Measurements from ENCODE around the gene ATAD3C.
"Not testable (repeated sequence)": the region's sequence is repeated elsewhere in the genome, so short reads cannot be mapped to it uniquely, and the experiment has no call there.

ATAD3C gene

GRCh38 chr1:1489861-1490260 lies 40.4 kb downstream of the ATAD3C start:
- no peak overlapping the region for H3K4me3 ChIP-seq (ENCODE audit: low read depth, low read length)
- no peak for DNase-seq
- TF ChIP-seq, protein P1, sequence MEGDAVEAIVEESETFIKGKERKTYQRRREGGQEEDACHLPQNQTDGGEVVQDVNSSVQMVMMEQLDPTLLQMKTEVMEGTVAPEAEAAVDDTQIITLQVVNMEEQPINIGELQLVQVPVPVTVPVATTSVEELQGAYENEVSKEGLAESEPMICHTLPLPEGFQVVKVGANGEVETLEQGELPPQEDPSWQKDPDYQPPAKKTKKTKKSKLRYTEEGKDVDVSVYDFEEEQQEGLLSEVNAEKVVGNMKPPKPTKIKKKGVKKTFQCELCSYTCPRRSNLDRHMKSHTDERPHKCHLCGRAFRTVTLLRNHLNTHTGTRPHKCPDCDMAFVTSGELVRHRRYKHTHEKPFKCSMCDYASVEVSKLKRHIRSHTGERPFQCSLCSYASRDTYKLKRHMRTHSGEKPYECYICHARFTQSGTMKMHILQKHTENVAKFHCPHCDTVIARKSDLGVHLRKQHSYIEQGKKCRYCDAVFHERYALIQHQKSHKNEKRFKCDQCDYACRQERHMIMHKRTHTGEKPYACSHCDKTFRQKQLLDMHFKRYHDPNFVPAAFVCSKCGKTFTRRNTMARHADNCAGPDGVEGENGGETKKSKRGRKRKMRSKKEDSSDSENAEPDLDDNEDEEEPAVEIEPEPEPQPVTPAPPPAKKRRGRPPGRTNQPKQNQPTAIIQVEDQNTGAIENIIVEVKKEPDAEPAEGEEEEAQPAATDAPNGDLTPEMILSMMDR (IDR thresholded peaks at IDR 0.05; ENCODE audit: low read depth, low read length), result no peak
- peaks cover 55% of the 10 kb centered on the region for H3K36me3 ChIP-seq
- no peak overlapping the region for H3K27ac ChIP-seq
- H3K9me3 ChIP-seq (ENCODE audit: severe bottlenecking), result peaks cover 3% of the 10 kb centered on the region
- H3K27me3 ChIP-seq (ENCODE audit: insufficient read depth, low read depth, severe bottlenecking), result no peaks in the 10 kb centered on the region

GRCh38 chr1:1490633-1491230 lies 41.2 kb downstream of the ATAD3C start:
- Histone ChIP-seq H3K27ac (no peak overlapping the region), H3K36me3 (peaks cover 58% of the 10 kb centered on the region), H3K9me3 (ENCODE audit: severe bottlenecking) (peaks cover 3% of the 10 kb centered on the region), H3K4me3 (ENCODE audit: low read depth, low read length) (no peak overlapping the region), H3K27me3 (ENCODE audit: insufficient read depth, low read depth, severe bottlenecking) (no peaks in the 10 kb centered on the region)
- TF ChIP-seq, protein P1 (IDR thresholded peaks at IDR 0.05; ENCODE audit: low read depth, low read length), result no peak
- no peak for DNase-seq

DNA sequence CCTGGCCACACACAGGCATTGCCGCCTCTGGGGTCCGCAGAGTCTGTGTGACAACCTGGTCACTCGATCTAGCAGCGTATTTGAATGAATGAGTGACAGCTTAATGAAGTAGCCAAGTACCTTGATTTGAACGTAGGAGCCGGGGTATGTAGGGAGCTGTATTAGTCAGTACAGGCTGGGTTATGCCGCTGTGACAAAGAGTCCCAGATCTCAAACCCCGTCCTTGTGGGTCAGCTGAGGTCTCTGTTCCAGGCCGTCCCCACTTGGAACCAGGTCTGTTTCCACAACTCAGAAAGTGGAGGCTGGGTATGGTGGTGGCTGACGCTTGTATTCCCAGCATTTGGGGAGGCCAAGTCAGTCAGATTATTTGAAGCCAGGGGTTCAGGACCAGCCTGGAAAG lies 42.1 kb downstream of the ATAD3C start:
- Histone ChIP-seq H3K27ac (no peak overlapping the region), H3K36me3 (peaks cover 63% of the 10 kb centered on the region), H3K27me3 (ENCODE audit: insufficient read depth, low read depth, severe bottlenecking) (no peaks in the 10 kb centered on the region), H3K4me3 (ENCODE audit: low read depth, low read length) (no peak overlapping the region), H3K9me3 (ENCODE audit: severe bottlenecking) (peaks cover 3% of the 10 kb centered on the region)
- no peak for DNase-seq
- TF ChIP-seq, protein P1 (IDR thresholded peaks at IDR 0.05; ENCODE audit: low read depth, low read length), result no peak

DNA sequence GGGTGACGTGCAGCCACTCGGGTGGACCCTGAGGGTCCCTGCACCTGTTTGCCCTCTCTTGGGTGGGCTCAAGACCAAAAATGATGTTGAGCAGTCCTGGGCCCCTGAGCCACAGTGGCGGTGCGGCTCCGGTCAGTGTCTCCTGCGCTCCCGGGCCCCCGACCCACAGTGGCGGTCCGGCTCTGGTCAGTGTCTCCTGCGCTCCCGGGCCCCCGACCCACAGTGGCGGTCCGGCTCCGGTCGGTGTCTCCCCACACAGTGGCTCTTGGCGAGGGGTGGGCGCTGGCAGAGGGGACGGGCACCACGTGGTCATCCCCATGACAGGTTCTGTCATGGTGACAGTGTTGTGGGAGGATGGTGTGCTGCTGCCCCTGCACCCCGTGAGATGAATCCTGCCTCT lies 44.8 kb downstream of the ATAD3C start:
- H3K27ac ChIP-seq; DNase-seq; H3K27me3 ChIP-seq (ENCODE audit: insufficient read depth, low read depth, severe bottlenecking); H3K4me3 ChIP-seq (ENCODE audit: low read depth, low read length); H3K9me3 ChIP-seq (ENCODE audit: severe bottlenecking): not testable (repeated sequence)
- peaks cover 49% of the 10 kb centered on the region for H3K36me3 ChIP-seq

DNA sequence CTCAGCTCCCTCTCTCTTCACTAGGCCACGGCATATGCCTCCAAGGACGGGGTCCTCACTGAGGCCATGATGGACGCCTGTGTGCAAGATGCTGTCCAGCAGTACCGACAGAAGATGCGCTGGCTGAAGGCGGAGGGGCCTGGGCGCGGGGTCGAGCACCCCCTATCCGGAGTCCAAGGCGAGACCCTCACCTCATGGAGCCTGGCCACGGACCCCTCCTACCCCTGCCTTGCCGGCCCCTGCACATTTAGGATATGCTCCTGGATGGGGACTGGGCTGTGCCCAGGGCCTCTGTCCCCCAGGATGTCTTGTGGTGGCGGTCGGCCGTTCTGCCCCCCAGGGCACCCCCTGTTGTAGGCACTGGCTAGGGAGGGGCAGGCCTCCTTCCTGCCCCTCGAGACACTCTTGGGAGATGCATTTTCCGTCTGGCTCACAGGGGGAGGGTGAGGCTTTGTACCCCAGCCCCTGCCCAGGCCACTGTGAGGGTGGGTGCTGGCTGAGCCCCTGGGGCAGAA lies 46.0 kb downstream of the ATAD3C start:
- H3K27me3 ChIP-seq (ENCODE audit: insufficient read depth, low read depth, severe bottlenecking); H3K27ac ChIP-seq; H3K9me3 ChIP-seq (ENCODE audit: severe bottlenecking): not testable (repeated sequence)

DNA sequence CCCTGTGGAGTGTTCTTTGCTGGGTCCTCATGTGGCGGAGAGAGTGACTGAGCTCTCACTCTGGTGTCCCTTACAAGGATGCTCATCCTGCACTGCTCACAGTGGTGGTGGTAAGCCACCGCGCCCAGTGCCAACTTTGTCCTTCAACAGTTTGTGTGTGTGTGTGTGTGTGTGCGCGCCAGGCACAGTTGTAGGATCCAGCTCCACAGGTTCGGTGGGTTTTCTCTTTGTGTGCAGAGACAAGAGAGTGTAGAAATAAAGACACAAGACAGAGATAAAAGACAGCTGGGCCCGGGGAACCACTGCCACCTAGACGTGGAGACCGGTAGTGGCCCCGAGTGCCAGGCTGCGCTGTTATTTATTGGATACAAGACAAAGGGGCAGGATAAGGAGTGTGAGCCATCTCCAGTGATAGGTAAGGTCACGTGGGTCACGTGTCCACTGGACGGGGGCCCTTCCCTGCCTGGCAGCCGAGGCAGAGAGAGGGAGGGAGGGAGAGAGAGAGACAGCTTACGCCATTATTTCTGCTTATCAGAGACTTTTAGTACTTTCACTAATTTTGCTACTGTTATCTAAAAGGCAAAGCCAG lies 55.4 kb downstream of the ATAD3C start:
- not testable (repeated sequence) for H3K27me3 ChIP-seq (ENCODE audit: insufficient read depth, low read depth, severe bottlenecking); H3K9me3 ChIP-seq (ENCODE audit: severe bottlenecking); H3K36me3 ChIP-seq
- DNase-seq, result peak; percentile 89
- peak overlapping the region; percentile 68 for H3K27ac ChIP-seq
- H3K4me3 ChIP-seq (ENCODE audit: low read depth, low read length), result peak overlapping the region; percentile 26
- TF ChIP-seq, protein P1 (IDR thresholded peaks at IDR 0.05; ENCODE audit: low read depth, low read length), result peak; percentile 58; the same call in 1 of the 2 replicates

More for the DNA sequence above, 46.0 kb downstream of the ATAD3C start:
- DNase-seq; H3K4me3 ChIP-seq (ENCODE audit: low read depth, low read length): not testable (repeated sequence)
- peaks cover 37% of the 10 kb centered on the region for H3K36me3 ChIP-seq

Measured in WERI-Rb-1 (cell line).